OCI-M2 (cell line): Measurements from ENCODE around the gene TDP2.

ENCODE experiments used
- DNase-seq: peaks from one replicate; lab custom pipeline; 2025; ENCODE audit not compliant: unreplicated experiment; lab: John Stamatoyannopoulos, UW

TDP2 gene

DNA sequence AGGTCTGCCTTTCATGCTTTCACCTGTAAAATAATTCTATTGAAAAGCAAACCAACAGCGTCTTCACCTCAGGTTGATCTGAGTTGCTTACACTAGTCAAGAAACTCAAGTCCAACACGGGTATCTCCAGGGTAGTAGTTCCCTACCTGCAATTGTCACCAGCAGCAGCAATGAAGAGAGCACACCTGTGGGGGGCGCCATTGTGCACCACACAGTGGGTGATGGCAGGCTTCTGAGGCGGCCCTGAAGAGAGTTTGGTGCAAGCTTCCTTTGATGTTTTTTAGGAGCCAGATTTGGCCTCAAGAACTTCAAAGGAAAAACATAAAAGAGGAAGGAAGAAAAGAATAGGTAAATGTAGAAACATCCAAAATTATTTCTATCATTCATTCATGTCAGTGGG lies 65.8 kb downstream of the TDP2 start:
- no peak for DNase-seq
